Hematopoietic multipotent progenitor cell treated with erythropoietin and hydrocortisone succinate and interleukin-3 and kit ligand, for 4 days (in vitro differentiated cells): ENCODE results near the gene GALM.
A peak's percentile ranks its signal among the peaks of the same experiment; 100 is the strongest.
"Not testable (repeated sequence)": the region's sequence is repeated elsewhere in the genome, so short reads cannot be mapped to it uniquely, and the experiment has no call there.

Experiments used
- DNase-seq: peaks from one replicate; pipeline ENCODE4 v3.0.0-alpha.2; 2015

Gene GALM

DNA sequence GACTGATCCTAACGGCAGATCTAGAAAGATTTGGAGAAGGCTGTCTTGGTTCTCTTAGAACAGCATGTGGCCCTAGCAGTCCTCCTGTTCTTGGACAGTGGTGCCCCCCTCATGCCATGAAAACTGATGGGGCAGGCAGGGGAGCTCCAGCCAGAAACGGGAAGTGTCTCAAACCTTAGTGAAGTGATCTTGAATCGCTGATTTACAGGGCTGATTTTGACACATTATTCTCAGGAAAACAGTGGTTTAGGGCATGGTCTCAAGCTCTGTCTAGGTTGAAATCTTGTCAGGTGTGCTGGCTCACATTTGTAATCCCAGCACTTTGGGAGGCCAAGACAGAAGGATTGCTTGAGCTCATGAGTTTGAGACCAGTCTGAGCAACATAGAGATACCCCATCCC lies 47.4 kb downstream of the GALM start:
- DNase-seq: peak; percentile 31

DNA sequence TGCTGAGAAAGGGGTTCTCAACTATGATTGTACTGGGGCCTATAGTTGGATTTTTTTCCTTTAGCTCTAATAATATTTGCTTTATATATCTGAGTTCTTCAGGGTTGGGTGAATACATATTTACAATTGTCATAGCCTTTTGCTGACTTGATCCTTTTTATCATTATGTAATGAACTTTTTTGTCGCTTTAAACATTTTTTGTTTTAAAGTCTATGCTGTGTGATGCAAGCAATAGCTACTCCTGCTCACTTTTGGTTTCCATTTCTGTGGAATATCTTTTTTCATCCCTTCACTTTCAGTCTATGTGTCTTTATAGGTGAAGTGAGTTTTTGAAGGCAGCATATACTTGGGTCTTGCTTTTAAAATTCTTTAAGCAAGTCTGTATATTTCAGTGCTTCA lies 49.0 kb downstream of the GALM start:
- not testable (repeated sequence) for DNase-seq

DNA sequence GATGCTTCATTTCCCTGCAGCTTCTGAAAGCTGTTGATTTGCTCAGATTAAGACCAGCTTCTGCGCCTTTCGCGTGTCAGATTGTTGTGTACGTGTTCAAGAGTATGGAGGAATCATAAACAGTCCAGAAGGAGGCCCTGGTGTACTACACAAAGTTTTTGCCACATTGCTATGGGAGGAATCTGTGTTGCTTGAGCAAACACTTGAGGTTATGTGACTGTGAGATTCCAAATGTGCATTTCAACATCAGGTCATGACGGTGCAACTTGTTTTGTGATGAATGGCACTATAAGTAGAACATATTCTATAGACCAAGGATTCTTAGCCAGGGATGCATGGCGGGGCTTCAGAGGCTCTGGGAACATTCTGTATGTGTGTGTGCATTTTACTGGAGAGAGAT lies 50.3 kb downstream of the GALM start:
- peak; percentile 44 for DNase-seq

DNA sequence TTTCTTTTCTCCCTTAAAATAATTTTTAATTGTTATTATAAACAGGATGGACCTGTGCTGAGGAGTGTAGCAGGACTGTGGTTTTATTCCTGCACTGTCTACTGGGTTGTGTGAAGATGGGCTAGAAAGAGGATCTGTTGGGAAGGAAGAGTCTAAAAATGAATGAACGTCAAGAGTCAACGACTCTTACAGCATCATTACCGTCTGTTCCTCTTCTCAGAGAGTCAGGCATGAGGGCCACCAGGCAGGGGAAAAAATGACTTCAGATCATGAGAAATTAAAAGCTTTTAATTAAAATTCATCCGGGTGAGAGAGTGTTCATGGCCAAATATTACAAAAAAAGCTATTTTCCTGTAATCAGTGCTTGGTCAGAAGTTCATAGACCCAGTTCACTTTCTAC lies 52.7 kb downstream of the GALM start:
- DNase-seq: no peak

DNA sequence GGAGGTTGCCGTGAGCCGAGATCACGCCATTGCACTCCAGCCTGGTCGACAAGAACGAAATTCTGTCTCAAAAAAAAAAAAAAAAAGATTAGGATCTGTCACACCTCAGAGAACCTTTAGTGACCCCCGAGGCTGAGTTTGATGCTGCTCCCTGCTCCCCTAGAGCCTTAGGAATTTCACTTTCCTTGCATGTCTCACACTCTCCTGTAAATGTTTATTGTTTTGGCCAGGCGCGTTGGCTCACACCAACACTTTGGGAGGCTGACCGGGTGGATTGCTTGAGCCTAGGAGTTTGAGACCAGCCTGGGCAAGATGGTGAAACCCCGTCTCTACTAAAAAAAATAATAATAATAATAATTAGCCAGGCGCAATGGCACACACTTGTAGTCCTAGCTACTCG lies 53.8 kb downstream of the GALM start:
- DNase-seq: no peak

DNA sequence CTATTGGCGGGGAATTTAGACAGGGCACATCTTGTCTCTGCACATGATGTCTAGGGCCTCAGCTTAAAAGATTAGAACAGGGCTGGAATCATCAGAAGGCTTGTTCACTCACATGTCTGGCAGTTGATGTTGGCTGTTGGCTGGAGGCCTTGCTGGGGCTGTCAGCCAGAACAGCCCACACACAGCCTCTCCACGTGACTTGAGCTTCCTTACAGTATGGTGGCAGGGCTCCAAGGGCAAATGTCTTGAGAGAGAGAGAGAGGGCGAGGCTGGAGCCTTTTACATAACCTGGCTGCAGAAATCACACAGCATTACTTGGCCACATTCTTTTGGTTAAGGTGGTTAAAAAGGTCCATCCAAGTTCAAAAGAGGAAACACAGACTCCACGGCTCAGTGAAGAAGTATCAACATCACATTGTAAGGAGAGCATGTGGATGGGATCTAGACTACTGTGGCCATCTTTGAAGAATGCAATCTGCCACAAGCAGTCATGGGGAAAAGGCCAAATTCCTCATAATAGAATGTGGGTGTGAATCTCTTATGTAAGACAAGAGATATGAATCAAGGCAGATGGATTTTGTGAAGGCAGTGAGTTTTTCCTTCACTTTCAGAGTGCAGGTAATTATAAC lies 54.8 kb downstream of the GALM start:
- DNase-seq: peak; percentile 57

GRCh38 chr2:38722271-38723061 lies 56.6 kb downstream of the GALM start:
- peak; percentile 61 for DNase-seq

DNA sequence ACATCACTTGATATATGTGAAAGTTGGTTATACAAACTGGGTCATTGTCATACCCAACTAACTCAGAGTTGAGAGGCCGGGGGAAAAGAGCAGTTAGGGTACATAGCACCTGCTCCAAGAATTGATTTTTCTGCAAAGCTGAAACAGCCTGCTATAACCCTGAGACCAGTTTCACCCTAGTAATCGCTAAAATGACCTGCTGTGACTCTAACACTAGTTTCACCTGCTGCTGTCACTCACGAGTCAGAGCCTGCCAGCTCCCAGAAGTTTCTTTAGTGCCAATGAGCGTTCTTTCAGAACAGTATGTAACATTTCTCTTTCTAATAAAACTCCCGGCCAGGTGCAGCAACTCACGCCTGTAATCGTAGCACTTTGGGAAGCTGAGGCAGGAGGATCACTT lies 57.3 kb downstream of the GALM start:
- DNase-seq: no peak

- DNase-seq: no peak
Observed at GRCh38 chr2:38727661-38728060, 61.7 kb downstream of the GALM start.

- no peak for DNase-seq
Observed at GRCh38 chr2:38728694-38729093, 62.8 kb downstream of the GALM start.

DNA sequence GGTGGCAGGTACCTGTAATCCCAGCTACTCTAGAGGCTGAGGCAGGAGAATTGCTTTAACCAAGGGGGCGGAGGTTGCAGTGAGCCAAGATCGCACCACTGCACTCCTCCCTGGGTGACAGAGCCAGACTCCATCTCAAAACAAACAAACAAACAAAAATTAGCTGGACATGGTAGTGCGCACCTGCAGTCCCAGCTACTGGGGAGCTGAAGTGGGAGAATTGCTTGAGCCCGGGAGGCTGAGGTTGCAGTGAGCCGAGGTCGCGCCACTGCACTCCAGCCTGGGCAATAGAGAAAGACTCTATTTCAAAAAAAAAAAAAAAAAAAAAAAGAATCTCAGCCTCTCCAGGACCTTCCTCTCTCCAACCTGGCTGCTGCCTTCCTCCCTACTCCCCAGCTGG lies 65.2 kb downstream of the GALM start:
- DNase-seq: no peak

DNA sequence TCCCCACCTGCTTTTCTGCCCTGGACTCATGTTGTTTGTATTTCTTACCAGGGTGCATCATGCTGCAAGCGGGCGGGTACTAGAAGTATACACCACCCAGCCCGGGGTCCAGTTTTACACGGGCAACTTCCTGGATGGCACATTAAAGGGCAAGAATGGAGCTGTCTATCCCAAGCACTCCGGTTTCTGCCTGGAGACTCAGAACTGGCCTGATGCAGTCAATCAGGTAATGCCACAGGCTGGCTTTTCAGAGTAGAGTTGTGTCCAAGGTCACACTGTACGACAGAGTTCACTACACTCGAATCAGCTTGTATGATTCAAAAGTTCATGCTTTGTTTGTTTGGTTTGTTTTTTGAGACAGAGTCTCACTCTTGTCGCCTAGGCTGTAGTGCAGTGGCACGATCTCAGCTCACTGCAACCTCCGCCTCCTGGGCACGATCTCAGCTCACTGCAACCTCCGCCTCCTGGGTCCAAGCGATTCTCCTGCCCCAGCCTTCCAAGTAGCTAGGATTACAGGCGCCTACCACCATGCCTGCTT lies 65.8 kb downstream of the GALM start:
- DNase-seq: no peak

DNA sequence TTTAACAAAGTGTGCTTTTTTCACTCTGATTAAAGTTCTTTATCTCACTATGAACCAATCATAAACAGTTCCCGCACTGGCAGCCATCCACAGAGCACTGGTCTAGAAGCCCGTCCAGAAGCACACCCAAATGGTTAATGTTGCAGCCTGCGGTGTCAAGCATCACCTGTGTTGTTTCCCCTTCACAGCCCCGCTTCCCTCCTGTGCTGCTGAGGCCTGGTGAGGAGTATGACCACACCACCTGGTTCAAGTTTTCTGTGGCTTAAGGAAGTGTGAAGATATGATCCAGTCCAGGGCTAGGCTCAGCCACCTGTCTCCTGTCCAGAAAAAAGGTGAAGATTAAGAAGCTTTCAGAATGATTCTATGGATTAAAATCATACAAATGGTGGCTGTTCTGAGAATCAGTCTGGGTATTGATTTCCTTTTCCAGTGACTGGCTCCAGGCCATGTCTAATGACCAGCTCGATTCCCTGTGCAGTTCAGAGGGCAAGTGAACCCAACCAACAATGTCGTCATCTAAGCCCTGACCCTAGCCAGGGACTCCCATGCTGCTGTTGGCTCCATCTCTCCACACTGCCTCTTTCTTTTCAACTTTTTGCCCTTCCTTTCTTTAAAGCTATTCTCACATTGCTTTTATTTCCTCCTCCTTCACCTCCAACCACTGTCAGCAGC lies 67.5 kb downstream of the GALM start:
- no peak for DNase-seq

DNA sequence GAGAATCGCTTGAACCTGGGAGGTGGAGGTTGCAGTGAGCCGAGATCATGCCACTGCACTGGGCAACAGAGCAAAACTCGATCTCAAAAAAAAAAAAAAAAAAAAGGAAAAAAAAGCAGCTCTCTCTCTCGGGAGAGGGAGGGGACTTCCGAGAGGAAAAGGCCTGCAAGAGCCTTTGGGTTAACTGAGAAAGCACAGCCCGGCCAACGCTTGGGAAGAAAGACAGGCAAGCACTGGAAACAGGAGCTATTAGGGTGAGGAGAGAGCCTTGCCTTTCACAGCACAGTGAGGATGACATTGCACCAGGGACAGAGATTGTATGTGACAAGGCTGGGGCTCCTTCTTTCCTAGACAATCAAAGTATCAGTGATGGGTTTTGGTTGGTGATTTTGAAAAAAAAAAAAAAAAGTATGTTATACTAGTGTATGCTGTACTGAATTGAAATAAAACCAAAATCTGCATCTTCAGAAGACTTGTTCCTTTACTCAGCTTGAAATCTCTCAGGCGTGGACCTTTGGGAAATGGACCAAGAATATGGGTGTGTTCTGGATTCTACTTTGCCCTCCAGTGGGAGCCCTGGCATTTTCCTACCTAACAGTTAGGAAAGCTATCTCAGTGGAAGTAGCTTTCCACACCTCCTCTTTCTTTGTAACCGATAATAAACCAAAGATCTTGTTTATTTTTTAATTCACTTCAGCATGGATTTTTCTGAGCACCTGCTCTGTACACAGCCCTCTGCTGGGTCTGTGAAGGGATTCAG lies 68.6 kb downstream of the GALM start:
- DNase-seq: no peak

- DNase-seq: no peak
Observed at GRCh38 chr2:38735999-38736320, 70.0 kb downstream of the GALM start.

GRCh38 chr2:38737000-38737698 lies 71.2 kb downstream of the GALM start:
- DNase-seq: not testable (repeated sequence)

GRCh38 chr2:38737925-38738324 lies 72.0 kb downstream of the GALM start:
- no peak for DNase-seq

DNA sequence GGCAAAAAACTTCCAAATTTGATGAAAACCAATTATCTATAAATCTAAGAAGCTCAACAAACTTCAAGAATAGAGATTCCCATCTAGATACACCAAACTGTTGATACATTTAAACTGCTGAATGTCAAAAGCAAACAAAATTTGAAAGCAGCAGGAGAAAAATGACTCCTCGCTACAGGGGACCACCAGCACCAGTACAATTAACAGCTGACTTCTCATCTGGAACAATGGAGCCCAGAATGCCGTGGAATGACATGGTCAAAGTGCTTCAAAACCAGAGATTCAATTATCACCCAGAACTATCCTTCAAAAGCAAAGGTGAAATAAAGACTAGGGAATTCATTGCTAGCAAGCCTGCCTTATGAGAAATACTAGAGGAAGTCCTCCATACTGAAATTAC lies 73.6 kb downstream of the GALM start:
- no peak for DNase-seq

GRCh38 chr2:38740851-38741731 lies 75.2 kb downstream of the GALM start:
- DNase-seq: peak; percentile 83

DNA sequence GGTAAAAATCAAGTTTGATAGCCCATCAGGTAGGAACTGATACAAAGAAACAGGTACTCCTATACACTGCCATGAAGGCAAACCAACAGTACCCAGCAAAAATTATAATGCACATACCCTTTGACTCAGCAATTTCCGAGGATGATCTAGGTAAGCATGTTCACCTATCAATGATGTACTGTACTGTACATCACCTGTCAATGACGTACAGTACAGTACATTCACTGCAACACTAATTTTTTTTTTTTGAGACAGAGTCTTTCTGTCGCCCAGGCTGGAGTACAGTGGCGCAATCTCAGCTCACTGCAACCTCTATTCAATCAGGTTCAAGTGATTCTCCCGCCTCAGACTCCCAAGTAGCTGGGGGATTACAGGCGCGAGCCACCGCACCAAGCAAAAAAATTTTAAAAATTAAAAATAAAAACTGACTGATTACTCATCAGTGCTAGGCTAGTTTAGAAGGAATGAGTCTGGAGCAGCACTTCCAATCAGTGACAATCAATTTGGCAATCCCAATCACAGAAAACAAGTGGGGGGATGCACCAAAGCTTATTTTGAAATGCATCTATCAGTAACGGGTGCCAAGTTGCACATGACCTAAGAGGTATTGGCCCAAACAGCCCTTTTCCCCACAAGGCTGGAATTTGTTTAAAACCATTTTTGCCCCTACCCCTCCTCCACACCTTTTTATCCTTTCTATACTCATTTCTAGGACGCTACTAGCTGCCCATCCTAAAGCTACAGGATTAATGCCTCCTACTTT lies 77.1 kb downstream of the GALM start:
- DNase-seq: no peak
